ENCODE measurements around the gene THADA.

The THADA gene

DNA sequence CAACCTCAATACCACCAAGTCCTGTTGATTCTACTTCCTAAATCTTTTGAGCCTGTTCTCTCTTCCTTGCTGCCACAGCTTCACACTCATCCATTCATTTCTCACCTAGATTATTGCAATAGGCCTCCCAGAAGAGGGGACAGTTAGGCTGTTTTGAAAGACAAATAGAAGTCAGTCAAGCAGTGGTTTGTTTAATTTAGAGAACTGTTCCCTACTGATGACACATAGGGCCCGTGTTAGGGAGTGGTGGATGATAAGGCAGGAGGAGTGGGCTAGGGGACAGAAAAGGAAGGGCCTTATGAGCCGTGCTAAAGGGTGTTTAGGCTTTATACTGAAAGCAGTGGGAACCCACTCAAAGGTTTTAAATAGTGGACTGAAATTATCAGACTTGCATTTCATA, 309.9 kb downstream of the THADA start:
- TF ChIP-seq CTCF (IDR thresholded peaks at IDR 0.05) = no peak

GRCh38 chr2:43284967-43285366, 310.9 kb downstream of the THADA start:
- no peak for TF ChIP-seq CTCF (IDR thresholded peaks at IDR 0.05)

DNA sequence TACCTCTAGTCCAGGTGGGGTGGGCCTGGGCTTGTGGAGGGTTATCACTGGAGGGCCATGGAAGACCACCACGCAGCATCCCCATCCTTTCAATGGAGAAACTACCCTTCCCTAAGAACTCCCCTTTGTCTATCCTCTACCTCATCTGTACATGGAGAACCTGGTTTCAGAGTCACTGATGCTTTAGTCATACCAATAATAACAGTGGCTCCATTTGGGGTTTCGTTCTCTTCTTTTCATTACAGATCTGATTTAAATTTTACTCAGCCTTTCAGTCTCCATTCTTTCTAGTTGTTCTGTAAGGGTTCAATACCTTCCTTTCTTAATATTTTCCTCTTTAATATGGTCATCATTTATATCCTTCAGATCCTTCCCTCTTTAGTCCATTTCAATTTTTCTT, 314.8 kb downstream of the THADA start:
- no peak for TF ChIP-seq CTCF (IDR thresholded peaks at IDR 0.05)

GRCh38 chr2:43279317-43279840, 316.5 kb downstream of the THADA start:
- peak; percentile 36; the same call in 1 of the 2 replicates for TF ChIP-seq CTCF (IDR thresholded peaks at IDR 0.05)

DNA sequence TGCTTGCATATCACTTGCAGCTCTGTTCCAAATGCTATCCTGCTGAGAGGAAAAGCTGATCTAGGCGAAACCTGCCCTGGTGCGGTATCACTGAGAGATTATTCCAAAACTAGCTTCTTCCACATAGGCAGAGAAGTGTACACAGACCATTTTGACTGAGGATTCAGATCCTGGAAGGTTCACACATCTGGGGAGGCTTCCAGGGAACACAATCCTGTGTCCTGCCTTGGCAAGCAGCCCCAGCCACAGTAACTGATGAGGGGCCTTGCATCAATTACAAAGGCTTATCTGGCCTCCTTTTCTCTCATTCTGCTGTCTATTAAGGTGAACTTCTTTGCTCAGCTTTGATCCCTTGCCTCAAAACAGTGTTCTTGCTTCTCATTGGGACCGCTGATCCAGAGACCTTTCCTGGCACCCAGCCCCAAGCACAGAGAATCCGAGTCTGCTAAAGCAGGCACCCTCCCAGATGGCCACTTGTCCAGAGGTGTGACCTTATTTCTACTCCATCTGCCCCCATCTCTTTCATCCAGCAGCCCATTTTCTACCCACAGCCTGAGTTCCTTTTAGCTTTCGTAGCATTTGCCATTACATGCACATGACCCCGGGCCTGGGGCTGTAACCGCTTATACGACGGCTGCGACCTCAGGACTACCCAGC, 317.1 kb downstream of the THADA start:
- no peak for TF ChIP-seq CTCF (IDR thresholded peaks at IDR 0.05)

DNA sequence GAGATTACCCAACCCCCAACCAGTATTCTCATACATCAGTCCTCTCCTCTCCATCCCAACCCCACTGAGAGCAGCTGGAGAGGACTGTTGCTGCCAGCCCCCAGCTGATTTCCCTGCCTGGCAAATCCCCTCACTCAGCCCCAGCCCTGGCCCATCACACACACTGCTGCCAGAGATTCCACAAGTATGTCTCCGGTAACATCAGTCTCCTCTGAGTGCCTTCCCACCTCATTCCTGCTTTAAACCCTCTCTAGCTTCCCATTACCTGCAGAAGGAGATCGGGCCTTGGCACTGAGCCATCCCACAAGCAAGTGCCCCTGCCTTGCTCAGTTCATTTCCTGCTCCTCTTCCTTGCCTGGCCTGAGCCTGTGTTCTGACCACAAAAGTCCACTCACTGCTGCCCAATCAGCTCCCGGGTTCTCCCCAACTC, 318.9 kb downstream of the THADA start:
- TF ChIP-seq CTCF (IDR thresholded peaks at IDR 0.05) = no peak

DNA sequence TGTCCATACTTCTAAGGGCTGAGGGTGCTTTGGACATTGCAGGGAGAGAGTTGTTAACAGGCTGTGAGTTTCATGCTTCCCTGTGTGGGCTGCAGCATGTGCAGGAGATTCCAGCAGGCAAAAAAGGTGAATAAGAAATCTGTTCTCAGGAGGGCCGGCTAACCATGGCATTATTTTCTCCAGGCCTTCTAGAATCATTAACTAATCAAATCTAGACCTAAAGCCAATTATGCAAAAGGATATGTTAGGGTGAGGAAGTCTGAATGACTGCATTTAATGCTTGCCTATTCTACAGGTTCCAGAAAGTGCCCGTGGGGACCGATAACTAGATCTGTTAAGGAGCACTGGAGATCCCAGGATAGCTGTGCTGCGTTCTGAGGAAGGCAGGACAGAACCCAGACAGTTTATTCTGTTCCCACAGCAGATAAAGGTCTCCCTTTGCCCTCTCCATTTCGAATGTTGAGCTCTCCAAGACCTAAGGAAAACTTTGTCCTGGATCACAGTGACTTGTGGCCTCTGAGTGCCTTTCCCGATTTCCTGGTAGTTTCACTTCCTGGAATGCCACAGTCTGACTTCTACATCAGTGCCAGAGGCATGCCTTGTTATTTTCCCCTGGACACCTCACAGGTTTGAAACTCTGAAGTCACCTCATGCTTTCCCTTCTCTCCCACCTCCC, 319.4 kb downstream of the THADA start:
- TF ChIP-seq CTCF (IDR thresholded peaks at IDR 0.05) = no peak

Data from LNCAP (cell line).